ENCODE measurements around the gene ZBTB24.
A peak's percentile ranks its signal among the peaks of the same experiment; 100 is the strongest.
"Not testable (repeated sequence)": the region's sequence is repeated elsewhere in the genome, so short reads cannot be mapped to it uniquely, and the experiment has no call there.

ZBTB24 gene

GRCh38 chr6:109482905-109483734, at the start of gene ZBTB24:
Gene ZBTB24 (minus strand): TSS chr6:109483219. CDS start chr6:109482026, 1,193 bp downstream.
- DNase-seq: peak; percentile 87

GRCh38 chr6:109531446-109531845, 48.4 kb upstream of the ZBTB24 start:
- no peak for DNase-seq

- DNase-seq: peak; percentile 5
These were observed 45.0 kb upstream of the ZBTB24 start for GRCh38 chr6:109527989-109528388.

GRCh38 chr6:109526905-109527628, 44.0 kb upstream of the ZBTB24 start:
- peak; percentile 28 for DNase-seq

GRCh38 chr6:109524129-109524528, 41.1 kb upstream of the ZBTB24 start:
- DNase-seq: no peak

- no peak for DNase-seq
These were observed 40.5 kb upstream of the ZBTB24 start for GRCh38 chr6:109523478-109523877.

GRCh38 chr6:109521080-109521479, 38.1 kb upstream of the ZBTB24 start:
- no peak for DNase-seq

- not testable (repeated sequence) for DNase-seq
These were observed 36.6 kb upstream of the ZBTB24 start for GRCh38 chr6:109519647-109520046.

GRCh38 chr6:109516929-109517328, 33.9 kb upstream of the ZBTB24 start:
- DNase-seq: no peak

- DNase-seq: no peak
These were observed 32.9 kb upstream of the ZBTB24 start for GRCh38 chr6:109515781-109516409.

- DNase-seq: no peak
These were observed 31.9 kb upstream of the ZBTB24 start for GRCh38 chr6:109514946-109515345.

GRCh38 chr6:109513571-109514071, 30.6 kb upstream of the ZBTB24 start:
- DNase-seq: no peak

GRCh38 chr6:109512271-109512817, 29.3 kb upstream of the ZBTB24 start:
- no peak for DNase-seq

- no peak for DNase-seq
These were observed 28.8 kb upstream of the ZBTB24 start for GRCh38 chr6:109511832-109512231.

- no peak for DNase-seq
These were observed 27.3 kb upstream of the ZBTB24 start for GRCh38 chr6:109510358-109510757.

GRCh38 chr6:109508166-109508860, 25.3 kb upstream of the ZBTB24 start:
- no peak for DNase-seq

- no peak for DNase-seq
These were observed 24.6 kb upstream of the ZBTB24 start for GRCh38 chr6:109507490-109508072.

- no peak for DNase-seq
These were observed 23.8 kb upstream of the ZBTB24 start for GRCh38 chr6:109506841-109507240.

- DNase-seq: no peak
These were observed 23.3 kb upstream of the ZBTB24 start for GRCh38 chr6:109506314-109506713.

- DNase-seq: no peak
These were observed 20.6 kb upstream of the ZBTB24 start for GRCh38 chr6:109503327-109504224.

- no peak for DNase-seq
These were observed 15.9 kb upstream of the ZBTB24 start for GRCh38 chr6:109498936-109499335.

All from DMS79 (cell line).